Skin epidermis (tissue), 12 donors: ENCODE data around the gene PDE10A.
A peak's percentile ranks its signal among the peaks of the same experiment; 100 is the strongest.

Source experiments
- H3K27ac ChIP-seq, 21 experiments: fragments of 200-600 bp; sonication (generic) in 11 of 21; one replicate each; pipeline ENCODE4 v1.5.0; 2020; ENCODE audit warnings: mild to moderate bottlenecking in 3 of 21, inconsistent platforms in 2 of 21, moderate library complexity in 2 of 21
- H3K4me3 ChIP-seq, 7 experiments: fragments of 200-600 bp; sonication (generic) in 2 of 7; one replicate each; pipeline ENCODE4 v1.5.0; 2020; ENCODE audit warnings: inconsistent platforms in 2 of 7, mild to moderate bottlenecking in 2 of 7, moderate library complexity in 1 of 7

PDE10A gene

GRCh38 chr6:165679326-165679725 lies 16.3 kb upstream of the PDE10A start:
- Histone ChIP-seq H3K27ac (no peak overlapping the region), H3K4me3 (no peak overlapping the region)

- Histone ChIP-seq H3K4me3 (no peak overlapping the region), H3K27ac (no peak overlapping the region)
These were observed 15.9 kb upstream of the PDE10A start for GRCh38 chr6:165678904-165679303.

GRCh38 chr6:165678429-165678828 lies 15.4 kb upstream of the PDE10A start:
- Histone ChIP-seq H3K27ac (no peak overlapping the region), H3K4me3 (no peak overlapping the region)

GRCh38 chr6:165677091-165677490 lies 14.1 kb upstream of the PDE10A start:
- H3K4me3 ChIP-seq = no peak overlapping the region
- no peak overlapping the region for H3K27ac ChIP-seq

- no peak overlapping the region for H3K4me3 ChIP-seq
- no peak overlapping the region for H3K27ac ChIP-seq
These were observed 13.5 kb upstream of the PDE10A start for GRCh38 chr6:165676435-165677068.

GRCh38 chr6:165675120-165675519 lies 12.1 kb upstream of the PDE10A start:
- H3K4me3 ChIP-seq = no peak overlapping the region

GRCh38 chr6:165674155-165675029 lies 11.4 kb upstream of the PDE10A start:
- H3K27ac ChIP-seq = no peak overlapping the region
- H3K4me3 ChIP-seq = no peak overlapping the region

More at GRCh38 chr6:165675120-165675519, 12.1 kb upstream of the PDE10A start:
- no peak overlapping the region for H3K27ac ChIP-seq

- Histone ChIP-seq H3K4me3 (no peak overlapping the region), H3K27ac (no peak overlapping the region)
These were observed 8.3 kb upstream of the PDE10A start for GRCh38 chr6:165671222-165671768.

GRCh38 chr6:165668951-165669350 lies 5.9 kb upstream of the PDE10A start:
- Histone ChIP-seq H3K4me3 (no peak overlapping the region), H3K27ac (no peak overlapping the region)

- no peak overlapping the region for H3K4me3 ChIP-seq
- H3K27ac ChIP-seq = no peak overlapping the region
These were observed 2.3 kb upstream of the PDE10A start for GRCh38 chr6:165665384-165665672.

- no peak overlapping the region for H3K27ac ChIP-seq
- H3K4me3 ChIP-seq = peak overlapping the region in 1 of 7 experiments; percentile 42
These were observed 1.7 kb upstream of the PDE10A start for GRCh38 chr6:165664559-165665383.

- Histone ChIP-seq H3K4me3 (peak overlapping the region in 5 of 7 experiments; percentile 25 to 46 (median 42)), H3K27ac (no peak overlapping the region)
These were observed 906 bp upstream of the PDE10A start for GRCh38 chr6:165663736-165664558.

- Histone ChIP-seq H3K27ac (peak overlapping the region in 5 of 21 experiments; percentile 3 to 52 (median 9)), H3K4me3 (peak overlapping the region; percentile 25 to 46 (median 42))
These were observed 315 bp upstream of the PDE10A start for GRCh38 chr6:165663377-165663735.

GRCh38 chr6:165662041-165662748 lies 846 bp downstream of the PDE10A start:
- H3K4me3 ChIP-seq = peak overlapping the region; percentile 19 to 46 (median 42)

GRCh38 chr6:165661664-165662025 lies 1.4 kb downstream of the PDE10A start:
- Histone ChIP-seq H3K27ac (peak overlapping the region in 4 of 21 experiments; percentile 22 to 68 (median 51)), H3K4me3 (peak overlapping the region; percentile 26 to 46 (median 36))

More at GRCh38 chr6:165662041-165662748, 846 bp downstream of the PDE10A start:
- peak overlapping the region in 3 of 21 experiments; percentile 7 to 68 (median 22) for H3K27ac ChIP-seq

- Histone ChIP-seq H3K4me3 (peak overlapping the region; percentile 26 to 46 (median 36)), H3K27ac (peak overlapping the region in 5 of 21 experiments; percentile 10 to 68 (median 36))
These were observed 2.0 kb downstream of the PDE10A start for GRCh38 chr6:165660857-165661663.

- Histone ChIP-seq H3K4me3 (peak overlapping the region; percentile 26 to 46 (median 36)), H3K27ac (peak overlapping the region in 2 of 21 experiments; percentile 9 to 66)
These were observed 2.8 kb downstream of the PDE10A start for GRCh38 chr6:165659945-165660856.
